B cell (primary cell): ENCODE measurements around the gene PDE11A.
"Not testable (repeated sequence)": the region's sequence is repeated elsewhere in the genome, so short reads cannot be mapped to it uniquely, and the experiment has no call there.

Experiments
- EZH2 ChIP-seq: IDR thresholded peaks from 2 replicates; pipeline ENCODE4 v1.6.1; 2012; ENCODE audit warnings: borderline replicate concordance, low read depth, mild to moderate bottlenecking, moderate library complexity, low read length; ENCODE audit not compliant: insufficient read depth, poor library complexity, severe bottlenecking
- TF ChIP-seq, protein P1 (sequence below): fragments of 200-600 bp; IDR thresholded peaks from one replicate; pipeline ENCODE4 v1.8.0; 2022; ENCODE audit warnings: antibody characterized with exemption, mild to moderate bottlenecking

DNA sequence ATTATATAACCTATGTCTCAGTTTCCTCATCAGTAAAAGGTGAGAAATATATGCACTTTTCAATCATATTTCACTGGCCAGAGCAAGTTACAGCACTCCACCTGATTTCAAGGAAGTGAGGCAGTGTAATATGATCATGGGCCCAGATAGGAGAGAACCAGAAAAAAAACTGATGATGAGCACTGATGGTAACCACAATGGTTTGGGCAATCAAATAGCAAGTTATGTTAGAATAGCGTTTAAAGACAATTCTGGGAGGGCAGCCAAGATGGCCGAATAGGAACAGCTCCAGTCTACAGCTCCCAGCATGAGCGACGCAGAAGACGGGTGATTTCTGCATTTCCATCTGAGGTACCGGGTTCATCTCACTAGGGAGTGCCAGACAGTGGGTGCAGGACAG, 287.4 kb downstream of the PDE11A start:
- TF ChIP-seq, protein P1, sequence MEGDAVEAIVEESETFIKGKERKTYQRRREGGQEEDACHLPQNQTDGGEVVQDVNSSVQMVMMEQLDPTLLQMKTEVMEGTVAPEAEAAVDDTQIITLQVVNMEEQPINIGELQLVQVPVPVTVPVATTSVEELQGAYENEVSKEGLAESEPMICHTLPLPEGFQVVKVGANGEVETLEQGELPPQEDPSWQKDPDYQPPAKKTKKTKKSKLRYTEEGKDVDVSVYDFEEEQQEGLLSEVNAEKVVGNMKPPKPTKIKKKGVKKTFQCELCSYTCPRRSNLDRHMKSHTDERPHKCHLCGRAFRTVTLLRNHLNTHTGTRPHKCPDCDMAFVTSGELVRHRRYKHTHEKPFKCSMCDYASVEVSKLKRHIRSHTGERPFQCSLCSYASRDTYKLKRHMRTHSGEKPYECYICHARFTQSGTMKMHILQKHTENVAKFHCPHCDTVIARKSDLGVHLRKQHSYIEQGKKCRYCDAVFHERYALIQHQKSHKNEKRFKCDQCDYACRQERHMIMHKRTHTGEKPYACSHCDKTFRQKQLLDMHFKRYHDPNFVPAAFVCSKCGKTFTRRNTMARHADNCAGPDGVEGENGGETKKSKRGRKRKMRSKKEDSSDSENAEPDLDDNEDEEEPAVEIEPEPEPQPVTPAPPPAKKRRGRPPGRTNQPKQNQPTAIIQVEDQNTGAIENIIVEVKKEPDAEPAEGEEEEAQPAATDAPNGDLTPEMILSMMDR: not testable (repeated sequence)
- TF ChIP-seq EZH2: not testable (repeated sequence)
